Small intestine (tissue), 7 donors: ENCODE data around the gene MSI2. TPM values are rescaled to one million over a fixed set of nuclear protein-coding genes. Genes with fewer than 3 reads are reported as not detected.

Experiments used
- DNase-seq, 2 donors: peaks; one replicate each; pipeline versions ENCODE4 v3.0.0 to v3.0.0-alpha.2; 2013
- FAIRE-seq: peaks from 2 replicates; lab custom pipeline; 2012; peaks lifted over from hg19 to GRCh38; lab: Jason Lieb, UNC
- H3K27ac ChIP-seq, 3 donors: one replicate each; pipeline ENCODE4 v1.5.1; 2013; ENCODE audit warnings: low read length in 2 of 3, mild to moderate bottlenecking in 2 of 3, control low read depth in 1 of 3, inconsistent platforms in 1 of 3, low read depth in 1 of 3, moderate library complexity in 1 of 3
- H3K27me3 ChIP-seq, 3 donors: one replicate each; pipeline ENCODE4 v1.6.1; 2013; ENCODE audit warnings: low read length in 3 of 3, inconsistent platforms in 1 of 3; ENCODE audit not compliant: control insufficient read depth in 3 of 3, insufficient read depth in 3 of 3
- H3K36me3 ChIP-seq, 3 donors: one replicate each; pipeline ENCODE4 v1.6.1; 2013; ENCODE audit warnings: low read length in 3 of 3, inconsistent platforms in 1 of 3, low read depth in 1 of 3, mild to moderate bottlenecking in 1 of 3, moderate library complexity in 1 of 3; ENCODE audit not compliant: control insufficient read depth in 3 of 3, insufficient read depth in 2 of 3
- H3K4me1 ChIP-seq, 3 donors: one replicate each; pipeline ENCODE4 v1.6.1; 2013; ENCODE audit warnings: low read length in 2 of 3, inconsistent platforms in 1 of 3, low read depth in 1 of 3, mild to moderate bottlenecking in 1 of 3, moderate library complexity in 1 of 3; ENCODE audit not compliant: control insufficient read depth in 3 of 3, insufficient read depth in 2 of 3
- H3K4me3 ChIP-seq, 3 donors: one replicate each; pipeline ENCODE4 v1.5.1; 2013; ENCODE audit warnings: low read length in 3 of 3, control low read depth in 1 of 3, inconsistent platforms in 1 of 3, low read depth in 1 of 3, mild to moderate bottlenecking in 1 of 3, moderate library complexity in 1 of 3
- H3K9me3 ChIP-seq, 2 donors: one replicate each; pipeline ENCODE4 v1.6.1; 2013; ENCODE audit warnings: low read depth in 1 of 2, low read length in 1 of 2; ENCODE audit not compliant: control insufficient read depth in 2 of 2, insufficient read depth in 1 of 2
- WGBS, 3 donors: extraction: QIAGEN DNeasy Blood & Tissue Kit; methylation state at CpG; one replicate each; pipeline ENCODE4 v1.1.7; 2013; 5-methylcytosine and 5-hydroxymethylcytosine counted together
- polyA plus RNA-seq, 4 donors: library from polyadenylated mRNA; stranded (reverse) in 3 of 4; unstranded in 1 of 4; fragments of 200-250 nt in 3 of 4; fragments of 120-200 nt in 1 of 4; gene quantifications; one replicate each; pipeline versions ENCODE4 v1.2.1 to v1.2.3, GENCODE V29; 2013
- donor health status: healthy with polysubstance abuse.
- donor health status: control.
- donor health status: control.
- donor health status: Bipolar disorder and iron deficiency.
- donor health status: healthy.

The MSI2 gene
- polyA plus RNA-seq, 4 donors, result 5.1 to 49.4 (median 12.6) TPM

DNA sequence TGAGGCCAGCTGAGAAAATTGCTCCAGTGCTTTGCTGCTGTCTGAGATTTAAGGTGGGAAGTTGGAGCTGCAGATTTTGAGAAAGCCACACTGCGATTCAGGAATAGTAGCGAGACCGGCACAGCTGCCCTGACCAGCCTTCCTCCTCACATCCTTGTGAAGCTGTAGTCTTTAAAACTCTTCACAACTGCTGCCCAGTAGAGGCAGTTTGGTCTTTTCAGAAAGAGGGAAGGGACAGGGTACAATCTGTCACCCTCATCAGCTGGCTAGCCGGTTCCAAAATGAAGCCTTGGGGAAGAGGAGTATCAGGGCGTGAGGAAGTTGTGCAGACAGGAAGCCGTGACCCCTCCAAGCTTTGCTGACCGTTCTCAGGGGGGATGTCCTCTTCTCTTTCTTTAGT is 195.3 kb downstream of the MSI2 start:
- no peaks in the 10 kb centered on the region for H3K9me3 ChIP-seq
- no peak for FAIRE-seq

DNA sequence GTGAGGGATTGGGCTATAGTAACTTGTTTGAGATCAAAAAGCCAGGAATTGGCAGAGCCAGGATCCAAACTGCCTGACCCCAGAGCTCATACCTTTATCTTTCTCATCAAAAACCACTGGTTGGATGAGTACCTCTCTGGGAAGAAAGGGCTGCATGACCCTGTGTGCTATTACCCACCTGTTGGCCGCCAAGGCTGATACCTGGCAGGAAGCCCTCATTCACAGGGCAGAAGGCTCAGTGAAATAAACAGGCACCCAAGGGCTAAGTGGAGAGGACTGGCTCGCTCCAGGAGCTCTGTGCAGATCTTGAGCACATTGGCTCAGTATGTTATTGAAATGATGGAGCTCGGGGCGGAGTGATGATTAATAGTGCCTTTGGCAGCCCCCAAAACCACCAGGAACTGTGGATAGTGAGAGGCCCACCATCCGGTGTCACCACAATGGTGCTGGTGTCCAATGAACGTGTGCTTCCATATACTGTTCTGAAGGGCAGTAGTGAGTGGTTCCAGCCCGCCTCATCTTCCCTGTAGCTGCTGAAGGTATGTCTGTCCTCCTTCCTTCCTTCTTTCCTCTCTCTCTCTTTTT is 197.6 kb downstream of the MSI2 start:
- no peak for DNase-seq
- no peak overlapping the region for H3K4me3 ChIP-seq
- 85 to 87% (median 86%) methylated on average over 7 of the region's 7 CpGs for WGBS, 3 donors
- no peaks in the 10 kb centered on the region for H3K27me3 ChIP-seq
- H3K27ac ChIP-seq, result no peak overlapping the region
- H3K9me3 ChIP-seq, result no peaks in the 10 kb centered on the region
- no peak for FAIRE-seq
- H3K4me1 ChIP-seq, result peaks cover 0 to 5% (median 3%) of the 10 kb centered on the region in 3 donors
- peaks cover 0 to 36% (median 3%) of the 10 kb centered on the region in 3 donors for H3K36me3 ChIP-seq

More for the DNA sequence above, 195.3 kb downstream of the MSI2 start:
- no peak overlapping the region for H3K27ac ChIP-seq
- DNase-seq, result no peak
- no peak overlapping the region for H3K4me3 ChIP-seq
- no peaks in the 10 kb centered on the region for H3K27me3 ChIP-seq
- peaks cover 0 to 48% (median 3%) of the 10 kb centered on the region in 3 donors for H3K36me3 ChIP-seq
- peaks cover 0 to 5% (median 3%) of the 10 kb centered on the region in 3 donors for H3K4me1 ChIP-seq
- WGBS, 3 donors, result 79 to 92% (median 88%) methylated on average over 7 of the region's 7 CpGs

DNA sequence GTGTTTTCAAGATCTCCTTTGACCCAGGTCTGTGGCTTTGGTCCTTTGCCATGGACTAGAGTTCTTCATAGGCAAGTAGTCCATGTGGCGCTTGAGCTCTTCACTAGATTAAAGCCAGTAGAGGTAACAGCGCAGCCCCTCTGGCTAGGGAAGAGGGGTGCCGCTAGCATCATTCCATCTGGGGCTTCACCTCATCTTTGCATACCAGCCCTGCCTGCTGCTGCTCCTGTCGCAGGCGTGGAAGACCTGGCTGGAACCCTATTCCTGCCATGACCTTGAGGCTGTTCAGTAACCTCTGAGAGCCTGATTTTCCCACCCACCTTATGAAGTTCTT is 198.4 kb downstream of the MSI2 start:
- Histone ChIP-seq H3K4me1 (peaks cover 0 to 9% (median 5%) of the 10 kb centered on the region in 3 donors), H3K36me3 (peaks cover 0 to 36% (median 3%) of the 10 kb centered on the region in 3 donors), H3K27me3 (no peaks in the 10 kb centered on the region), H3K27ac (peak overlapping the region in 2 of 3 donors; percentile 9 to 13), H3K4me3 (no peak overlapping the region), H3K9me3 (no peaks in the 10 kb centered on the region)
- DNase-seq (no peak), FAIRE-seq (no peak)
- 91 to 93% (median 92%) methylated on average over 5 of the region's 5 CpGs for WGBS, 3 donors

DNA sequence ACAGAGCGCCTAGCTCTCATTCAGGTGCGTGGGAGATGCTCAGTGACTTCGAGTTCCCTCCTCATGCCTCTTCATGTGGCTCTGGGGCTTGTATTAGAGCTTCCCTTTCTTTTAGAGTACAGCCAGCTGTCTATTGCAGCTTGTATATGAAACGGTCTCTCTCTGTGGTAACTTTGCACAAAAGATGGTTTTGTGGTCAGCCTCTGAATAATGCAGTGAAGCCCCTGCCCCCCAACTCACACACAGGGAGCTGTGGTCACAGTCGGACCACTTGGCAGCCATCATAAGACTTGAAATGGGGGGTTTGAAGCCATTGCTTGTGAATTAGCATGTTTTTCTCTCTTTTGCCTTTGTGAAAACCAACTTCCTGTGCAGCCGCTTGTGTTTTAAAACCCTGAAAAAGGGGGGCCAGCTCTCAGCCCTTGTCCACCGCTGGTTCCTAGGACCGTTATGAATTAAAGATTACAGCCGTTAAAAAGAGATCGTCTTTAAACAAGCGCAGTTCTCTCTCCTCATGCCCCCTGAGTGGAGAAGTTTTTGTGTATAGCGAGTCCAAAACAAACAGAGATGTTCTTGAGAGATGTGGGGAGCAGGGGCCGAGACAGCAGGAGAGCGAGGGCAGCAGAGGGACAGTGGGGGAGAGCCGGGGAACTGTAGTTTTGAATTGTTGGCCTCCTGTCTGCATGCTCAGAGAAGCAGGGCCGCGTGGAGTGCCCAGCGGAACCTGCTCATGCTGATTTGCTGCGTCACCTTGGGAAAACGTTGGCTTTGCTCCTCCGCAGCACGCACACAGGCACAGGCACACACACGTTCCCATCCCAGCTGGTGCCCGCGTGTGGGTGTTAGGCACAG is 199.0 kb downstream of the MSI2 start:
- Histone ChIP-seq H3K36me3 (peaks cover 0 to 36% (median 3%) of the 10 kb centered on the region in 3 donors), H3K9me3 (no peaks in the 10 kb centered on the region), H3K4me1 (peaks cover 0 to 9% (median 5%) of the 10 kb centered on the region in 3 donors), H3K4me3 (no peak overlapping the region), H3K27ac (peak overlapping the region in 2 of 3 donors; percentile 9 to 47), H3K27me3 (no peaks in the 10 kb centered on the region)
- 63 to 80% (median 66%) methylated on average over 25 of the region's 25 CpGs for WGBS, 3 donors
- DNase-seq (peak in 1 of 2 donors; percentile 18), FAIRE-seq (no peak)

DNA sequence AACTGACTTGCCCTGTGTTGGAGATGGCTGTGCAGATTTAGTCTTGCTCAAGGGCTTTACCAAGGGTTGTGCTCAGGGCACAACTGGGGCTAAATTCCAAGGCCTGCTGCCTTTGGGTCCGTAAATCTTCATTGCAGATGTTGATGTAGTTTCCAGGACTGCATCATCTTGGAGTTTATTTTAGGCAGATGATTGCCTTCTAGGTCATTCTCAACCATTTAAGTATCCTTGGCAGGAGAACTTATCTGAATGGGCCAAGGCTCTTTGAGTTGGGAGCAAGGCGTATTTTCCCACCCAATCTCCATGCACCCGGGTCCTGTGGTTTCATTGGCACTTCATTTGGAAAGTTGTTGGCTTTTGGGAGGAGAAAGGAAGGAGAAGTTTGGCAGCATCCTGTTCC is 200.3 kb downstream of the MSI2 start:
- Histone ChIP-seq H3K4me3 (no peak overlapping the region), H3K27me3 (no peaks in the 10 kb centered on the region), H3K9me3 (no peaks in the 10 kb centered on the region), H3K4me1 (peaks cover 0 to 9% (median 5%) of the 10 kb centered on the region in 3 donors), H3K27ac (no peak overlapping the region), H3K36me3 (peaks cover 0 to 30% (median 3%) of the 10 kb centered on the region in 3 donors)
- no peak for FAIRE-seq
- no peak for DNase-seq
- 68 to 93% (median 88%) methylated on average over 3 of the region's 3 CpGs for WGBS, 3 donors

DNA sequence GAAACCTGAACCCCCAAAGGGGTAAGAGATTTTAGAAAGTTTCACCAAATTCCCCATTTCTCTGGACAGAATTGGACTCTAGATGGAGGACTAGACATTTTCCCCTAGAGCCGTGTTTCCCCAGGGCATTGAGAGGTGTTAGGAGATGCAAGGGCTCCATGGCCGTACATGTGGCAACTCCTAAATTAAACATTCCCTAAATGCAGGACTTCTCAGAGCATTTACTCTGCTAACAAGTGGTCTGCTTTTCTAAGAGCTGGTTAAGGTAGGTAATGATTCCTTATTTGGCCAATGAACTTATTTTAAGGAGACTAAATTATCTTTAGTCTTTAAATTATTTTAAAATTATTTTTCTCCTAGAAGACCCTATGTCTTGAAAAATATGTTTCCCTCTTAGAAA is 200.9 kb downstream of the MSI2 start:
- H3K9me3 ChIP-seq, result no peaks in the 10 kb centered on the region
- H3K4me3 ChIP-seq, result no peak overlapping the region
- H3K4me1 ChIP-seq, result peaks cover 0 to 9% (median 5%) of the 10 kb centered on the region in 3 donors
- H3K27ac ChIP-seq, result no peak overlapping the region
- DNase-seq, result no peak
- 93 to 100% (median 94%) methylated on average over 2 of the region's 2 CpGs for WGBS, 3 donors
- FAIRE-seq, result no peak
- H3K27me3 ChIP-seq, result no peaks in the 10 kb centered on the region
- H3K36me3 ChIP-seq, result peaks cover 0 to 25% (median 3%) of the 10 kb centered on the region in 3 donors

DNA sequence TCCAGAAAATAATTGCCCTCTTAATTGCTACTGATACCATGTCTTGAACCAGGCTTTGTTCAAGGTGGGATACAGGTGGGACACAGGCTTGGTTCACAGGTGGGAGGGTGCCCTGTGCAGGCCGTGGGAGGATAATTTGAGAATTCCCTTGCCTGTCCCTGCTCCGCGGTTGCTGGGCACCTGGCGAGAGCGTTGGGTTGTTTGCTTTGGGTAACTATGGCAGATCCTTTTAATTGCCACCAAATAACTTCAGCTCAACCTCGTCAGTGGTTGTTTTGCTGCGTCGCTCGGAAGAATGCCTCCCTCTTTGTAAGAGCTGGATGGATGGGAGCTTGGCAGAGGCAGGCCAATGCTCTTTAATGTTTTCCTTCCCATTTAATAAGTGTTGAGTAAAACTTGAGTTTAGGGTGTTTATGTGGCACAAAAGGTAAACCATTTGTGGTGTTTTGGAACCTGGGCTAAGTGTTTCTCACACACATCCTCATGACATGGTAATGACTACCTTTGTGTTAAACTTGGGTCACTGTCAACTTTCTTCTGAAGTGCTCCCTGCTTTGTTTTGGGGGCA is 202.5 kb downstream of the MSI2 start:
- WGBS, 3 donors, result 95 to 97% (median 96%) methylated on average over 9 of the region's 9 CpGs
- H3K27ac ChIP-seq, result no peak overlapping the region
- FAIRE-seq, result no peak
- H3K36me3 ChIP-seq, result peaks cover 0 to 26% (median 0%) of the 10 kb centered on the region in 3 donors
- no peaks in the 10 kb centered on the region for H3K27me3 ChIP-seq
- no peak overlapping the region for H3K4me3 ChIP-seq
- peaks cover 0 to 9% (median 5%) of the 10 kb centered on the region in 3 donors for H3K4me1 ChIP-seq
- DNase-seq, result no peak
- no peaks in the 10 kb centered on the region for H3K9me3 ChIP-seq

DNA sequence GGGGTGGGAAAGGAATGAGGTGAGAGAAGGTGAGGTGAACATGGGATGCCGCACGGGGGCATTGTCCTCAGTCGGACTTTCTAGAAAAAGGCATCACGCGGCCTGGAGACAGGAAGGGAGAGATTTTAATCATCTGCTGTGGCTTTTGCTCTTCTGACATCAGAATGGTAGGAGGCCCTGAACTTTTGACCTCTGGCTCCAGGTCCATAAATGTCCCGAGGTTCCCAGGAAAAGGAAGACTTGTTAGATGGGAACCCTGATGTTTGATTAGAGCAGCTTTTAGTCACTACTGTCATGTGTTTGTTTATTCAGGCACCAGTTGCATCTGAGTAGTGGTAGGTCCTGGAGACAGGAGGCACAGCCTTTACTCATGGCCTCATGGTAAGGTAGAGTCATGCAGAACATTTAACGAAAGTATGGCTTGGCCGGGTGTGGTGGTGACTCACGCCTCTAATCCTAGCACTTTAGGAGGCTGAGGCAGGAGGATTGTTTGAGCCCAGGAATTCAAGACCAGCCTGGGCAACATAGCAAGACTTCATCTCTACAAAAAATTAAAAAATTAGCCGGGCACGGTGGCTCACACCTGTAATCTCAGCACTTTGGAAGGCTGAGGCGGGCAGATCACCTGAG is 203.1 kb downstream of the MSI2 start:
- Histone ChIP-seq H3K4me3 (no peak overlapping the region), H3K27ac (no peak overlapping the region), H3K36me3 (peaks cover 0 to 28% (median 0%) of the 10 kb centered on the region in 3 donors), H3K27me3 (no peaks in the 10 kb centered on the region), H3K9me3 (no peaks in the 10 kb centered on the region), H3K4me1 (peaks cover 0 to 9% (median 5%) of the 10 kb centered on the region in 3 donors)
- DNase-seq, result peak in 1 of 2 donors; percentile 48
- 66 to 79% (median 70%) methylated on average over 12 of the region's 12 CpGs for WGBS, 3 donors
- FAIRE-seq, result no peak
